ENCODE data around the gene SLC25A1.

The SLC25A1 gene

GRCh38 chr22:19150482-19151328, 27.8 kb downstream of the SLC25A1 start:
- H3K9me3 ChIP-seq (ENCODE audit: insufficient read depth, low read depth, low read length), result no peaks in the 10 kb centered on the region; the same call in 1 of the 2 replicates
- peaks cover 93% of the 10 kb centered on the region for H3K27me3 ChIP-seq (ENCODE audit: insufficient read depth, low read length)
- no peaks in the 10 kb centered on the region for H3K36me3 ChIP-seq (ENCODE audit: insufficient read depth, low read depth, low read length)
- H3K4me1 ChIP-seq (ENCODE audit: insufficient read depth, low read length), result no peaks in the 10 kb centered on the region
- no peak overlapping the region for H3K9ac ChIP-seq (ENCODE audit: low read depth, low read length)
- H3K27ac ChIP-seq (ENCODE audit: low read length), result no peak overlapping the region
- no peak overlapping the region for H3K4me3 ChIP-seq (ENCODE audit: low read length)

GRCh38 chr22:19149991-19150390, 28.5 kb downstream of the SLC25A1 start, which contains the start of gene GSC2:
GSC2 (minus strand) TSS chr22:19150292; CDS start chr22:19150283, 9 bp downstream.
- H3K27me3 ChIP-seq (ENCODE audit: insufficient read depth, low read length), result peaks cover 88% of the 10 kb centered on the region
- H3K36me3 ChIP-seq (ENCODE audit: insufficient read depth, low read depth, low read length), result no peaks in the 10 kb centered on the region

GRCh38 chr22:19149047-19149883, 29.3 kb downstream of the SLC25A1 start:
- H3K9ac ChIP-seq (ENCODE audit: low read depth, low read length), result no peak overlapping the region
- no peak overlapping the region for H3K27ac ChIP-seq (ENCODE audit: low read length)
- H3K27me3 ChIP-seq (ENCODE audit: insufficient read depth, low read length), result peaks cover 85% of the 10 kb centered on the region
- no peaks in the 10 kb centered on the region; the same call in 1 of the 2 replicates for H3K9me3 ChIP-seq (ENCODE audit: insufficient read depth, low read depth, low read length)
- no peaks in the 10 kb centered on the region for H3K36me3 ChIP-seq (ENCODE audit: insufficient read depth, low read depth, low read length)
- peak overlapping the region; percentile 29; the same call in 1 of the 2 replicates for H3K4me3 ChIP-seq (ENCODE audit: low read length)
- no peaks in the 10 kb centered on the region for H3K4me1 ChIP-seq (ENCODE audit: insufficient read depth, low read length)

More at GRCh38 chr22:19149991-19150390, 28.5 kb downstream of the SLC25A1 start, which contains the start of gene GSC2:
- Histone ChIP-seq H3K9ac (ENCODE audit: low read depth, low read length) (no peak within 1 kb of the TSS), H3K9me3 (ENCODE audit: insufficient read depth, low read depth, low read length) (no peaks in the 10 kb centered on the region; the same call in 1 of the 2 replicates), H3K4me1 (ENCODE audit: insufficient read depth, low read length) (no peaks in the 10 kb centered on the region), H3K4me3 (ENCODE audit: low read length) (peak within 1 kb of the TSS; percentile 29; the same call in 1 of the 2 replicates), H3K27ac (ENCODE audit: low read length) (no peak within 1 kb of the TSS)

- H3K27me3 ChIP-seq (ENCODE audit: insufficient read depth, low read length), result peaks cover 80% of the 10 kb centered on the region
- H3K4me3 ChIP-seq (ENCODE audit: low read length), result peak overlapping the region; percentile 29; the same call in 1 of the 2 replicates
- H3K9ac ChIP-seq (ENCODE audit: low read depth, low read length), result no peak overlapping the region
- H3K9me3 ChIP-seq (ENCODE audit: insufficient read depth, low read depth, low read length), result no peaks in the 10 kb centered on the region; the same call in 1 of the 2 replicates
- H3K27ac ChIP-seq (ENCODE audit: low read length), result no peak overlapping the region
- no peaks in the 10 kb centered on the region for H3K36me3 ChIP-seq (ENCODE audit: insufficient read depth, low read depth, low read length)
- H3K4me1 ChIP-seq (ENCODE audit: insufficient read depth, low read length), result no peaks in the 10 kb centered on the region
Measured at GRCh38 chr22:19148417-19149046, 30.0 kb downstream of the SLC25A1 start.

GRCh38 chr22:19147195-19147780, 31.2 kb downstream of the SLC25A1 start:
- no peaks in the 10 kb centered on the region; the same call in 1 of the 2 replicates for H3K9me3 ChIP-seq (ENCODE audit: insufficient read depth, low read depth, low read length)
- peaks cover 67% of the 10 kb centered on the region for H3K27me3 ChIP-seq (ENCODE audit: insufficient read depth, low read length)
- no peak overlapping the region for H3K9ac ChIP-seq (ENCODE audit: low read depth, low read length)
- no peak overlapping the region for H3K27ac ChIP-seq (ENCODE audit: low read length)
- no peak overlapping the region for H3K4me3 ChIP-seq (ENCODE audit: low read length)
- peaks cover 4% of the 10 kb centered on the region for H3K36me3 ChIP-seq (ENCODE audit: insufficient read depth, low read depth, low read length)
- no peaks in the 10 kb centered on the region for H3K4me1 ChIP-seq (ENCODE audit: insufficient read depth, low read length)

GRCh38 chr22:19146215-19146968, 32.1 kb downstream of the SLC25A1 start:
- Histone ChIP-seq H3K9ac (ENCODE audit: low read depth, low read length) (no peak overlapping the region), H3K4me1 (ENCODE audit: insufficient read depth, low read length) (no peaks in the 10 kb centered on the region), H3K4me3 (ENCODE audit: low read length) (no peak overlapping the region), H3K27ac (ENCODE audit: low read length) (no peak overlapping the region), H3K27me3 (ENCODE audit: insufficient read depth, low read length) (peaks cover 58% of the 10 kb centered on the region), H3K9me3 (ENCODE audit: insufficient read depth, low read depth, low read length) (no peaks in the 10 kb centered on the region), H3K36me3 (ENCODE audit: insufficient read depth, low read depth, low read length) (peaks cover 13% of the 10 kb centered on the region)

- Histone ChIP-seq H3K9ac (ENCODE audit: low read depth, low read length) (peak overlapping the region; percentile 79; the same call in 1 of the 2 replicates), H3K36me3 (ENCODE audit: insufficient read depth, low read depth, low read length) (peaks cover 37% of the 10 kb centered on the region), H3K4me1 (ENCODE audit: insufficient read depth, low read length) (no peaks in the 10 kb centered on the region), H3K4me3 (ENCODE audit: low read length) (peak overlapping the region; percentile 96), H3K27ac (ENCODE audit: low read length) (no peak overlapping the region), H3K27me3 (ENCODE audit: insufficient read depth, low read length) (peaks cover 35% of the 10 kb centered on the region), H3K9me3 (ENCODE audit: insufficient read depth, low read depth, low read length) (no peaks in the 10 kb centered on the region)
Measured at GRCh38 chr22:19143967-19144400, 34.6 kb downstream of the SLC25A1 start.

GRCh38 chr22:19143212-19143611, 35.3 kb downstream of the SLC25A1 start:
- Histone ChIP-seq H3K4me1 (ENCODE audit: insufficient read depth, low read length) (no peaks in the 10 kb centered on the region), H3K4me3 (ENCODE audit: low read length) (no peak overlapping the region; the same call in 1 of the 2 replicates), H3K27ac (ENCODE audit: low read length) (no peak overlapping the region), H3K9me3 (ENCODE audit: insufficient read depth, low read depth, low read length) (no peaks in the 10 kb centered on the region), H3K27me3 (ENCODE audit: insufficient read depth, low read length) (peaks cover 27% of the 10 kb centered on the region), H3K9ac (ENCODE audit: low read depth, low read length) (no peak overlapping the region), H3K36me3 (ENCODE audit: insufficient read depth, low read depth, low read length) (peaks cover 45% of the 10 kb centered on the region)

- H3K4me3 ChIP-seq (ENCODE audit: low read length), result no peak overlapping the region
- H3K9me3 ChIP-seq (ENCODE audit: insufficient read depth, low read depth, low read length), result no peaks in the 10 kb centered on the region
- no peak overlapping the region for H3K27ac ChIP-seq (ENCODE audit: low read length)
- H3K36me3 ChIP-seq (ENCODE audit: insufficient read depth, low read depth, low read length), result peaks cover 53% of the 10 kb centered on the region
- H3K4me1 ChIP-seq (ENCODE audit: insufficient read depth, low read length), result no peaks in the 10 kb centered on the region
- H3K27me3 ChIP-seq (ENCODE audit: insufficient read depth, low read length), result peaks cover 19% of the 10 kb centered on the region
- H3K9ac ChIP-seq (ENCODE audit: low read depth, low read length), result no peak overlapping the region
Measured at GRCh38 chr22:19142394-19142793, 36.1 kb downstream of the SLC25A1 start.

GRCh38 chr22:19139974-19140373, 38.6 kb downstream of the SLC25A1 start:
- no peaks in the 10 kb centered on the region for H3K27me3 ChIP-seq (ENCODE audit: insufficient read depth, low read length)
- no peak overlapping the region for H3K9ac ChIP-seq (ENCODE audit: low read depth, low read length)
- no peak overlapping the region for H3K4me3 ChIP-seq (ENCODE audit: low read length)
- H3K4me1 ChIP-seq (ENCODE audit: insufficient read depth, low read length), result no peaks in the 10 kb centered on the region
- H3K27ac ChIP-seq (ENCODE audit: low read length), result no peak overlapping the region
- peaks cover 74% of the 10 kb centered on the region for H3K36me3 ChIP-seq (ENCODE audit: insufficient read depth, low read depth, low read length)
- no peaks in the 10 kb centered on the region for H3K9me3 ChIP-seq (ENCODE audit: insufficient read depth, low read depth, low read length)
